ENCODE measurements around the gene SMURF1. TPM values are rescaled to one million over a fixed set of nuclear protein-coding genes. Genes with fewer than 3 reads are reported as not detected.

The SMURF1 gene
- total and polyA plus RNA-seq, 2 of the 8 experiments (the other 6 are each of a cell fraction or from before 2014, with no cell fraction given) = 9.6 to 24.5 TPM

DNA sequence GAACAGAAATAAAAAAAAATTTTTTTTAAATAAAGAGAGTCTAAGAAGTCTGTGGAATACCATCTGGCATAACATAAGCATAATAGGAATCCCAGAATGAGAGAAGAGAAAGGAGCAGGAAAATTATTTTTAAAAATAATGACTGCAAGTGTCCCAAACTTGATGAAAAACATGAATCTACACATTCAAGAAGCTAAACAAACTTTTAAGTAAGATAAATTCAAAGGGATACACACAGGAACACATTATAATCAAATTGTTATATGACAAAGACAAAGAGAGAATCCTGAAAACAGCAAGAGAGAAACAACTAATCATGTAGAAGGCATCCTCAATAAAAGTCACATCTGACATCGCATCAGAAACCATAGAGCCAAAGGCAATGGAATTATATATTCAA lies 30.9 kb downstream of the SMURF1 start:
- H2AFZ ChIP-seq (ENCODE audit: low read length) = no peak overlapping the region
- no peak overlapping the region for H3K4me3 ChIP-seq (ENCODE audit: extremely low read depth in 1 of 4, insufficient read depth in 2 of 4, low read depth in 3 of 4, low read length in 4 of 4)
- POLR2A ChIA-PET (ENCODE audit: partially characterized antibody) = interaction anchor here (1.0 kb wide), 1 partner anchor 34 kb away, joined by 3 read pairs; no protein-coding TSS in a partner anchor
- no peak overlapping the region for H4K8ac ChIP-seq (ENCODE audit: extremely low read depth, insufficient read depth, low read length)
- H3K4ac ChIP-seq (replicated peaks; ENCODE audit: insufficient read length, low read depth, low read length) = no peak overlapping the region
- no peak overlapping the region for H3K27ac ChIP-seq (ENCODE audit: low read depth, low read length)
- H2BK15ac ChIP-seq (ENCODE audit: low read length) = no peak overlapping the region
- no peak overlapping the region for H3K56ac ChIP-seq (replicated peaks; ENCODE audit: insufficient read length, low read depth, low read length)
- no peak overlapping the region for H3K9ac ChIP-seq (replicated peaks in 1 of 4; ENCODE audit: extremely low read depth in 1 of 4, low read depth in 3 of 4, low read length in 3 of 4)
- no peak overlapping the region for H3K14ac ChIP-seq (ENCODE audit: insufficient read length)
- no peak overlapping the region for H3K4me2 ChIP-seq (ENCODE audit: insufficient read depth in 1 of 2, low read depth in 2 of 2, low read length in 2 of 2)
- no peaks in the 10 kb centered on the region for H3K23me2 ChIP-seq (ENCODE audit: low read depth, low read length)
- no peak for FAIRE-seq
- peaks cover 2 to 12% of the 10 kb centered on the region in 2 experiments for H4K20me1 ChIP-seq (replicated peaks in 1 of 2; ENCODE audit: control insufficient read depth in 1 of 2, insufficient read depth in 2 of 2, low read length in 2 of 2)
- H3K27me3 ChIP-seq (replicated peaks in 1 of 4; ENCODE audit: control insufficient read depth in 3 of 4, extremely low read depth in 1 of 4, insufficient read depth in 3 of 4, low read length in 3 of 4) = no peaks in the 10 kb centered on the region
- no peak overlapping the region for H2BK12ac ChIP-seq (ENCODE audit: low read depth, low read length)
- no peaks in the 10 kb centered on the region for H3K9me3 ChIP-seq (ENCODE audit: insufficient read depth in 2 of 2, low read depth in 1 of 2, low read length in 1 of 2)
- 0 out of 2 replicates have a peak, but pooled peaks cover 6% of the 10 kb centered on the region for H3K79me1 ChIP-seq (ENCODE audit: low read depth, low read length)
- 100% methylated on average over 1 of the region's 1 CpG; no CpG with 5 or more reads in 1 of the 2 experiments for WGBS, 2 experiments (ENCODE audit: extremely low coverage in 1 of 2, insufficient coverage in 1 of 2, insufficient read length in 1 of 2, insufficient replicate concordance in 2 of 2, low coverage in 1 of 2, low lambda C conversion rate in 2 of 2, missing lambda C conversion rate in 1 of 2)
- H2BK120ac ChIP-seq (replicated peaks; ENCODE audit: low read depth, low read length) = no peak overlapping the region
- CTCF ChIA-PET (ENCODE audit: partially characterized antibody) = no interaction called here
- H2AK5ac ChIP-seq (ENCODE audit: low read depth, low read length) = no peak overlapping the region
- no peak for DNase-seq (ENCODE audit: low read depth in 1 of 2, low spot score in 2 of 2)
- no peak overlapping the region for H3K23ac ChIP-seq (ENCODE audit: insufficient read length)
- H3K18ac ChIP-seq (ENCODE audit: extremely low read depth, low read length) = no peak overlapping the region
- H2BK20ac ChIP-seq (ENCODE audit: low read length) = no peak overlapping the region
- H2BK5ac ChIP-seq (ENCODE audit: low read depth, low read length) = no peak overlapping the region
- H3K79me2 ChIP-seq (ENCODE audit: control insufficient read depth in 1 of 2, insufficient read depth in 2 of 2, low read length in 2 of 2) = peaks cover 0 to 93% of the 10 kb centered on the region in 2 experiments; a peak in 3 of 4 replicates
- H3K4me1 ChIP-seq (replicated peaks in 1 of 4; ENCODE audit: control insufficient read depth in 3 of 4, insufficient read depth in 4 of 4, low read length in 3 of 4) = peaks cover 3 to 19% (median 7%) of the 10 kb centered on the region in 4 experiments; a peak in 6 of 7 replicates
- H3K36me3 ChIP-seq (ENCODE audit: control insufficient read depth in 2 of 4, insufficient read depth in 4 of 4, low read length in 3 of 4) = no peaks in the 10 kb centered on the region
- H4K5ac ChIP-seq (ENCODE audit: insufficient read length, low read depth, low read length) = no peak overlapping the region
- no peak overlapping the region for H4K91ac ChIP-seq (replicated peaks; ENCODE audit: insufficient read length, low read length)
- TF ChIP-seq POLR2AphosphoS5 (IDR thresholded peaks at IDR 0.05; ENCODE audit: low read depth, low read length) = no peak
- TF ChIP-seq SRF (IDR thresholded peaks at IDR 0.05; ENCODE audit: low read depth, low read length) = no peak
- TF ChIP-seq, protein P1, sequence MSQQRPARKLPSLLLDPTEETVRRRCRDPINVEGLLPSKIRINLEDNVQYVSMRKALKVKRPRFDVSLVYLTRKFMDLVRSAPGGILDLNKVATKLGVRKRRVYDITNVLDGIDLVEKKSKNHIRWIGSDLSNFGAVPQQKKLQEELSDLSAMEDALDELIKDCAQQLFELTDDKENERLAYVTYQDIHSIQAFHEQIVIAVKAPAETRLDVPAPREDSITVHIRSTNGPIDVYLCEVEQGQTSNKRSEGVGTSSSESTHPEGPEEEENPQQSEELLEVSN (IDR thresholded peaks at IDR 0.05) = no peak
- no peak for TF ChIP-seq SP1 (IDR thresholded peaks at IDR 0.05; ENCODE audit: low read depth, low read length)

All from H1 (cell line).